GM23248 (cell line): ENCODE data around the gene GIPC2. TPM values are rescaled to one million over a fixed set of nuclear protein-coding genes. Genes with fewer than 3 reads are reported as not detected.

Source experiments
- DNase-seq: peaks from one replicate; pipeline ENCODE4 v3.0.0-alpha.2; 2015
- H2AFZ ChIP-seq: fragments of 200-600 bp; sonication (generic); 2 replicates; pipeline ENCODE4 v1.6.1; 2016; ENCODE audit warnings: antibody characterized with exemption
- H3F3A ChIP-seq: fragments of 200-600 bp; sonication (generic); 2 replicates; pipeline ENCODE4 v1.6.1; 2016; ENCODE audit warnings: mild to moderate bottlenecking, antibody characterized with exemption, mixed run types; ENCODE audit not compliant: insufficient read depth
- H3K27ac ChIP-seq: fragments of 200-600 bp; sonication (generic); 2 replicates; pipeline ENCODE4 v1.5.1; 2016; ENCODE audit warnings: mild to moderate bottlenecking
- H3K27me3 ChIP-seq: fragments of 200-600 bp; sonication (generic); replicated peaks from 2 replicates; pipeline ENCODE4 v1.6.1; 2016; ENCODE audit warnings: mild to moderate bottlenecking; ENCODE audit not compliant: insufficient read depth
- H3K36me3 ChIP-seq: fragments of 200-600 bp; sonication (generic); 2 replicates; pipeline ENCODE4 v1.6.1; 2016; ENCODE audit warnings: low read depth, mild to moderate bottlenecking
- H3K4me1 ChIP-seq: fragments of 200-600 bp; sonication (generic); 2 replicates; pipeline ENCODE4 v1.6.1; 2016; ENCODE audit warnings: mild to moderate bottlenecking; ENCODE audit not compliant: insufficient read depth
- H3K4me2 ChIP-seq: fragments of 200-600 bp; sonication (generic); one replicate; pipeline ENCODE4 v1.6.1; 2016; ENCODE audit warnings: mild to moderate bottlenecking; ENCODE audit not compliant: unreplicated experiment
- H3K4me3 ChIP-seq: fragments of 200-600 bp; sonication (generic); 2 replicates; pipeline ENCODE4 v1.5.1; 2016; ENCODE audit warnings: mild to moderate bottlenecking
- H3K79me2 ChIP-seq: fragments of 200-600 bp; sonication (generic); 2 replicates; pipeline ENCODE4 v1.6.1; 2016; ENCODE audit warnings: mild to moderate bottlenecking; ENCODE audit not compliant: insufficient read depth
- H3K9ac ChIP-seq: fragments of 200-600 bp; sonication (generic); 2 replicates; pipeline ENCODE4 v1.6.1; 2016; ENCODE audit warnings: mild to moderate bottlenecking
- H3K9me2 ChIP-seq: fragments of 200-600 bp; sonication (generic); 2 replicates; pipeline ENCODE4 v1.6.1; 2016; ENCODE audit warnings: mixed run types, mild to moderate bottlenecking, moderate library complexity; ENCODE audit not compliant: insufficient read depth
- H3K9me3 ChIP-seq: fragments of 200-600 bp; sonication (generic); one replicate; pipeline ENCODE4 v1.6.1; 2017; ENCODE audit warnings: low read depth
- H4K20me1 ChIP-seq: fragments of 200-600 bp; sonication (generic); 2 replicates; pipeline ENCODE4 v1.6.0; 2016; ENCODE audit not compliant: insufficient read depth
- EZH2 ChIP-seq: fragments of 200-600 bp; sonication (generic); IDR thresholded peaks from 2 replicates; pipeline ENCODE4 v1.6.1; 2018; ENCODE audit warnings: antibody characterized with exemption, mild to moderate bottlenecking; ENCODE audit not compliant: insufficient read depth, poor library complexity, severe bottlenecking
- EZH2phosphoT487 ChIP-seq: fragments of 200-600 bp; sonication (generic); IDR thresholded peaks from 2 replicates; pipeline ENCODE4 v1.6.1; 2018; ENCODE audit warnings: antibody characterized with exemption, moderate library complexity, mild to moderate bottlenecking, low read depth; ENCODE audit not compliant: insufficient read depth
- WGBS, 2 experiments: methylation state at CpG; one replicate each; pipeline ENCODE4 v1.1.6; 2015 to 2017; ENCODE audit warnings: low lambda C conversion rate in 2 of 2, low coverage in 1 of 2; ENCODE audit errors: missing lambda C conversion rate in 2 of 2; 5-methylcytosine and 5-hydroxymethylcytosine counted together
- in situ Hi-C: fragments of 300-500 bp; cut with MboI; formaldehyde crosslinking; loops from 2 replicates; pipeline ENCODE4 v1.15.0; 2020
- polyA plus RNA-seq: library from polyadenylated mRNA; unstranded; fragments of >200 nt; fragmentation: Nextera tagmentation; extraction: Ambion mirVana; gene quantifications from 2 replicates; pipeline ENCODE4 v1.2.1, GENCODE V29; 2016
- total RNA-seq: library from RNA; depleted of rRNA; stranded (reverse); fragments of >200 nt; shearing (Covaris generic); gene quantifications from 2 replicates; pipeline ENCODE4 v1.2.3, GENCODE V29; 2014

GIPC2 gene
- total and polyA plus RNA-seq, 2 experiments from 2014 or later: 0.32 to 0.68 TPM

DNA sequence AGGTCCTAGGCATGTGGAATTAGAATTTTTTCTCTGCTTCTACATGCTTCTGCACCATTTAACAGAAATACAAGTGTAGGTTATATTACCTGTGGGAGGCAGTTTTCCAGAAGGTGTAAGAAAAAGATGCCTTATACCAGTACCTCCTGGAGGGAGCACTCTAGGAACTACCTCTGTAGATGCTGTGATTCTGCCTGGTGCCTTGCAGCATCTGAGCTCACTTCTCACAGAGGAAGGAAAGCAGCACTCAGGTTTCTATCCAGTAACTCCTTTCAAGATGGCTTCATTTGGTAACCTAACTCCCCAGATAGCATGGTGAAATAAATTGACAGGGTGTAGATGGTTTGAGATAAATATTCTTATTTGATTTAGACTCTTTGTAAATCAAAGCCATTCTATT is 50.3 kb downstream of the GIPC2 start:
- DNase-seq: peak; percentile 52
- Histone ChIP-seq H4K20me1 (no peaks in the 10 kb centered on the region), H3K4me2 (peak overlapping the region; percentile 63), H3K9me3 (no peaks in the 10 kb centered on the region), H3K4me3 (no peak overlapping the region), H3F3A (peaks cover 48% of the 10 kb centered on the region), H2AFZ (0 out of 2 replicates have a peak overlapping the region, but pooled peaks have one; percentile 4), H3K79me2 (peaks cover 22% of the 10 kb centered on the region), H3K4me1 (peaks cover 68% of the 10 kb centered on the region), H3K36me3 (no peaks in the 10 kb centered on the region), H3K9me2 (no peaks in the 10 kb centered on the region), H3K27ac (peak overlapping the region; percentile 89), H3K27me3 (no peaks in the 10 kb centered on the region), H3K9ac (peak overlapping the region; percentile 50)
- in situ Hi-C loops: no loop called here
- TF ChIP-seq EZH2phosphoT487: no peak
- no peak for TF ChIP-seq EZH2

DNA sequence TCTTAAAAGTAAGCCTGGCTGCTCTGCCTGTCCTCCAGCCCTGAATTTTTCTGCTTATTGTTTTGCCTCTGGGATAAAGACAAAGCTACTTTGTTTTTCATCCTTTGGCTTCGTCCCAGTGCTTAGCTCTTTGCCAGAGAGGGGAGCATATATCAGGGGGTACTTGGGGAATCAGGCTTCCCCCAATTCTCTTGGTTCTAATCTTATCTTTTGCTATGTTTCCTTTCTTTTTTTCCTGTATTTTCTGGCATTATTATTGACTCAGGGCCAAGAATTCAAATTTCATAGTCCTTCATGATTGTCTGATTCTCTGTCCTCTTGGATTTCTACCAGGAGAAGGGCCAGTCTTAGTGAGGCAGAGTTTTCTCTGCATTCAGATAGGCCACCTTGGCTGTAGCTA is 51.2 kb downstream of the GIPC2 start:
- Histone ChIP-seq H3K4me1 (peaks cover 68% of the 10 kb centered on the region), H4K20me1 (no peaks in the 10 kb centered on the region), H3K36me3 (no peaks in the 10 kb centered on the region), H3K4me2 (peak overlapping the region; percentile 63), H3K4me3 (no peak overlapping the region), H3K9ac (no peak overlapping the region), H3K27ac (peak overlapping the region; percentile 89), H3K79me2 (peaks cover 22% of the 10 kb centered on the region), H3K27me3 (no peaks in the 10 kb centered on the region), H2AFZ (peak overlapping the region; percentile 42), H3K9me3 (no peaks in the 10 kb centered on the region), H3K9me2 (no peaks in the 10 kb centered on the region), H3F3A (peaks cover 55% of the 10 kb centered on the region)
- DNase-seq: no peak
- 81 to 94% methylated on average over 1 of the region's 1 CpG for WGBS, 2 experiments
- TF ChIP-seq EZH2 (no peak), EZH2phosphoT487 (no peak)
- in situ Hi-C loops: no loop called here

DNA sequence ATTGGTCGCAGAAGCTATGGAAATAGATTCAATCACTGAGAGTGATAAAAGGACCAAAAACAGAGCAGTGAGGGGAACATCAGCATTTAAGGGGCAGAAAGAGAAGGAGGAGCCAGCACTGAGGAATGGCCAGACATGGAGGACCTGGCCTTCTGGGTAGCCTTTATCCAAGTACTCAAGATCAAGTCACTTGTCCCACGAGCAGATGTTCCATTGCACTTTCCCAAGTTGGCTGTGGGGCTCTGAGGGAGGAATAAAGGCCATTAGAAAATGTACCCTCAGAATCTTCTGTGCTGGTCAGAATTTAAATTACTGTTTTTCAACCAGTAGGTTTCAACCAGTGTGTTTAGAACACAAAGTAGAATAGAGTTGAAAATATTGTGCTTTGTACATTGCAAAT is 55.3 kb downstream of the GIPC2 start:
- no peak for DNase-seq
- TF ChIP-seq EZH2: no peak
- no peak for TF ChIP-seq EZH2phosphoT487
- Histone ChIP-seq H3K27ac (peak overlapping the region; percentile 97), H3F3A (peaks cover 68% of the 10 kb centered on the region), H3K9me3 (no peaks in the 10 kb centered on the region), H2AFZ (peak overlapping the region; percentile 49), H3K79me2 (peaks cover 28% of the 10 kb centered on the region; the same call in 1 of the 2 replicates), H3K27me3 (no peaks in the 10 kb centered on the region), H3K9me2 (no peaks in the 10 kb centered on the region), H3K4me1 (peaks cover 71% of the 10 kb centered on the region), H3K4me2 (peak overlapping the region; percentile 92), H3K9ac (peak overlapping the region; percentile 59), H4K20me1 (no peaks in the 10 kb centered on the region), H3K4me3 (0 out of 2 replicates have a peak overlapping the region, but pooled peaks have one; percentile 56), H3K36me3 (no peaks in the 10 kb centered on the region)
- in situ Hi-C loops: no loop called here
- WGBS, 2 experiments: 97 to 98% methylated on average over 2 of the region's 2 CpGs

DNA sequence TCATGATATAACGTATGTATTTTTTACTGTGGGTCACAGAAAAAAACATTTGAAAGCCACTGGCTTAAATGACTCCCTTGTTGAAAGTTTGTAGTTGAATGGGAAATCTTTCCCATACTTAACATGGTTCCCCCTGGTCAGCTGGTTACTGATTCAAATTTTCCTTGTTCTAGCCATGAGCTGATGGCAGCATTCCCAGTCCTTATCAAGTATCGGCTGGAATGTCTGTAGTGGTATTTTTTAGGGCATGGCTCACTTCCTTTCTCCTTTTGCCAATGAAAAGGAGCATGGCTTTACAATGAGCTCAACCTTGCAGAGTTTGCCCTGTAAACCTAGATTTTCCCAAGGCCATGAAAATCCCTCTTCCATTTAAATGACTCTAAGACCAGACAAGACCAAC is 55.7 kb downstream of the GIPC2 start:
- Histone ChIP-seq H3K4me1 (peaks cover 66% of the 10 kb centered on the region), H3K9ac (peak overlapping the region; percentile 70), H2AFZ (no peak overlapping the region; the same call in 1 of the 2 replicates), H3K4me2 (peak overlapping the region; percentile 92), H3K9me2 (no peaks in the 10 kb centered on the region), H3K27ac (peak overlapping the region; percentile 97), H3K4me3 (peak overlapping the region; percentile 56), H3F3A (peaks cover 63% of the 10 kb centered on the region), H3K79me2 (peaks cover 28% of the 10 kb centered on the region; the same call in 1 of the 2 replicates), H4K20me1 (no peaks in the 10 kb centered on the region), H3K36me3 (no peaks in the 10 kb centered on the region), H3K9me3 (no peaks in the 10 kb centered on the region), H3K27me3 (no peaks in the 10 kb centered on the region)
- in situ Hi-C loops: no loop called here
- WGBS, 2 experiments: 22 to 30% methylated on average over 2 of the region's 2 CpGs
- peak; percentile 96 for DNase-seq
- TF ChIP-seq EZH2: no peak
- no peak for TF ChIP-seq EZH2phosphoT487

DNA sequence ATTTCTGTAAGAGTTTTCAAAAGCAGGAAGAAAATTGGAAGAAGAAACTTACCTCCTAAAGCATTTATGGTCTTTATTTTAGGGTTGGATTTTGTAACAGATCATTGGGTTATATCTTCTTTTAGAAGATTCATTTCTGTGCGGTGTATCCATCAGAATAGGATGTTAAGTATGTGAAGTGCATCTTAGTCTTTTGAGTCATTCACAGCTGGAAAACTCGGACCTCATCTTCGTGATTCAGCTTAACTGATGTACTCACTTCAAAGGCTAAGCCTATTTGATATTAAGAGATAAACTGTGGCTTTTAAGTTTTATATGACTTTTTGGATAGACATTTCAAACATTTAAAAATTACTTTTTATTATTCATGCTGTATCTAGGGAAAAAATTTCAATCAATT is 56.3 kb downstream of the GIPC2 start:
- Histone ChIP-seq H3K27me3 (no peaks in the 10 kb centered on the region), H3K27ac (peak overlapping the region; percentile 97), H3K79me2 (peaks cover 28% of the 10 kb centered on the region; the same call in 1 of the 2 replicates), H2AFZ (no peak overlapping the region), H3K9me3 (no peaks in the 10 kb centered on the region), H3K9me2 (no peaks in the 10 kb centered on the region), H4K20me1 (no peaks in the 10 kb centered on the region), H3K36me3 (no peaks in the 10 kb centered on the region), H3K4me2 (peak overlapping the region; percentile 92), H3K9ac (peak overlapping the region; percentile 70), H3K4me1 (peaks cover 61% of the 10 kb centered on the region), H3K4me3 (peak overlapping the region; percentile 56), H3F3A (peaks cover 58% of the 10 kb centered on the region)
- in situ Hi-C loops: no loop called here
- DNase-seq: peak; percentile 93
- TF ChIP-seq EZH2: no peak
- TF ChIP-seq EZH2phosphoT487: no peak
- 1 to 2% methylated on average over 3 of the region's 3 CpGs for WGBS, 2 experiments
